HG03280 (cell line): Measurements from ENCODE around the gene CD28.
"Not testable (repeated sequence)": the region's sequence is repeated elsewhere in the genome, so short reads cannot be mapped to it uniquely, and the experiment has no call there.

Source experiments
- ATAC-seq: cut with Tn5 transposase; IDR thresholded peaks from one replicate; pipeline ENCODE4 v1.9.1; 2021; ENCODE audit warnings: mild to moderate bottlenecking, moderate library complexity; ENCODE audit not compliant: unreplicated experiment

Gene CD28

GRCh38 chr2:203781151-203781550 is 74.7 kb downstream of the CD28 start:
- ATAC-seq, result no peak

DNA sequence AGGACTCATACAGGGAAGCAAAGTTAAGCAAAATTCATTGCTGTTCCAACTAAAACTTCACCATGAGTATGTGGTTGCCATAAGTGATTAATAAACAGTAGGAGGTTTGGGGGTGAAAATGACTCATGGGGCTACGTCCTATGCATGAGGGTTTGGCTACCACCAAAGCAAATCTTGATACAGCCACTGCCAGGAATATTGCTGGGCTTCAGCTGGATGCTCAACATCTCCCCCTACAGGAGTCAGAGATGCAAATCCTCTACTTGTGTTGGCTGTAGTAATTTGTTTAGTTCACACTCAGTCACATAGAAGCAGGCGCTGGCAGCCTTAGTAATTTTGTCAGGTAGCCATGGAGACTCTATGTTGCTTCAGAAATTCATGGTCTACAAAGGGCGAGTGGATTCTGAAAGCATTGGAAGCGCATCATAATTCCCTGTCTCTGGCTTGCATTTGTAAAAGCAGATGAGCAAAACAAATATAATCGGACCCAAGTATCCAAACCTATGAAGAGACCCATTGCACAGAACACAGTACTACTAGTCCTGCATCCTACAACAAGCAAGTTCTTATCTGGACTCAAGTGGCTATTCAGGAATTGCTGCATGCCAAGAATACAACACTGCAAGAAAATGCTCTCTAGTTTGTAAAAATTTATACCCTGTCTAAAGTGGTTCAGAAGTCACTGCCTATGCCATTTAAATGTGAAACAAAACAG is 76.0 kb downstream of the CD28 start:
- ATAC-seq, result peak; percentile 60

- ATAC-seq, result no peak
These were observed 77.2 kb downstream of the CD28 start for GRCh38 chr2:203783496-203784203.

DNA sequence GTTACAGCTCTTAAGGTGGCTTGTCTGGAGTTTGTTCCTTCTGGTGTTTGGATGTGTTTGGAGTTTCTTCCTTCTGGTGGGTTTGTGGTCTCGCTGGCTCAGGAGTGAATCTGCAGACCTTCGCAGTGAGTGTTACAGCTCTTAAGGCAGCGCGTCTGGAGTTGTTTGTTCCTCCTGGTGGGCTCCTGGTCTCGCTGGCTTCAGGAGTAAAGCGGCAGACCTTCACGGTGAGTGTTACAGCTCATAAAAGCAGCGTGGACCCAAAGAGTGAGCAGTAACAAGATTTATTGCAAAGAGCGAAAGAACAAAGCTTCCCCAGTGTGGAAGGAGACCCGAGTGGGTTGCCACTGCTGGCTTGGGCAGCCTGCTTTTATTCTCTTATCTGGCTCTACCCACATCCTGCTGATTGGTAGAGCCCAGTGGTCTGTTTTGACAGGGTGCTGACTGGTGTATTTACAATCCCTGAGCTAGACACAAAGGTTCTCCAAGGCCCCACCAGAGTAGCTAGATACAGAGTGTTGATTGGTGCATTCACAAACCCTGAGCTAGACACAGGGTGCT is 78.4 kb downstream of the CD28 start:
- ATAC-seq, result not testable (repeated sequence)

GRCh38 chr2:203785391-203786110 is 79.1 kb downstream of the CD28 start:
- ATAC-seq, result not testable (repeated sequence)

GRCh38 chr2:203786549-203787351 is 80.3 kb downstream of the CD28 start:
- ATAC-seq, result no peak

DNA sequence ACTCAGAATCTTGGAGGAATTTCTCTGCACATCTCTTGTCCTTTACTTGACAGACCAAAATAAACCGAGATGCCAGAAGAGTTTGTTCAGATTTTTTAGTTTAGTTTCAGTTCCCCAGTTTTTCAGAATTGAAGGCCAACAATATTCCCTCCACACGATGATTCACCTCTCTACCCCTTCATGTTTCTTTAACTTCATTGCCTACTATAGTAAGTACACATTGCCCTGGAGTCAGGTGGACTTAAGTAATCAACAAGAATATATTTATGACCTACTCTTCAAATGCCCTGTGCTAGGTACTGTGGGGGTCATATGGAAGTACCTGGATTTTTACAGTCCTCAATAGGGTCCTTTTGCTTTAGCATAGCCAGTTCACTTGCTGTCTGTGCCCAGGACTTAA is 81.5 kb downstream of the CD28 start:
- no peak for ATAC-seq
